Measurements from ENCODE around the gene TM9SF2.

Gene TM9SF2

DNA sequence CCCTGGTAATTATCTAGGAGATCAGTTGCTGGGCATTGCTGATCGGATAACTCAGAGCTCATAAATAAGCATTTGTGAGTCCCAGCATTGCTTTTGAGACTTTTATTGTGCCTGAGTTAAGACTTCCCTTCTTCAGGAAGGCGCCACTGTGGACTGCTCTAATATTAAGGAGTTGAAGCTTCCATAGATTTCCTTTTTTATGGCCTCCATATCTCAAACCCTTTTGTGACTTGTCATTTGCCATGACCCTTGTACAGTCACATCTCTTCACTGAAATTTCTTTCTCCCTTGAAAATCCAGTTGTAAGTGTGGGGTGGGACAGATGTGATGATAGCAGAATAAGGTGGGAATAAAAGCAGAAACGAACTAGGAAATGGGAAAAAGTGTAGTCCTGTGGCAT, 6.3 kb downstream of the TM9SF2 start:
- peaks cover 3% of the 10 kb centered on the region for H3K4me1 ChIP-seq (ENCODE audit: control insufficient read depth, insufficient read depth, low read length)
- ChIA-PET CTCF (interaction anchor here (0.7 to 2.0 kb wide), 4 partner anchors 12 to 71 kb away, joined by 3 to 9 read pairs (median 5); no protein-coding TSS in a partner anchor), POLR2A (interaction anchor here (1.0 kb wide), 1 partner anchor 9 kb away, joined by 3 read pairs; no protein-coding TSS in a partner anchor)
- H3K4me3 ChIP-seq (ENCODE audit: low read depth, low read length), result no peak overlapping the region
- no peak for TF ChIP-seq ZNF501 (tag by site-specific recombination; IDR thresholded peaks at IDR 0.05)
- TF ChIP-seq, protein P1, sequence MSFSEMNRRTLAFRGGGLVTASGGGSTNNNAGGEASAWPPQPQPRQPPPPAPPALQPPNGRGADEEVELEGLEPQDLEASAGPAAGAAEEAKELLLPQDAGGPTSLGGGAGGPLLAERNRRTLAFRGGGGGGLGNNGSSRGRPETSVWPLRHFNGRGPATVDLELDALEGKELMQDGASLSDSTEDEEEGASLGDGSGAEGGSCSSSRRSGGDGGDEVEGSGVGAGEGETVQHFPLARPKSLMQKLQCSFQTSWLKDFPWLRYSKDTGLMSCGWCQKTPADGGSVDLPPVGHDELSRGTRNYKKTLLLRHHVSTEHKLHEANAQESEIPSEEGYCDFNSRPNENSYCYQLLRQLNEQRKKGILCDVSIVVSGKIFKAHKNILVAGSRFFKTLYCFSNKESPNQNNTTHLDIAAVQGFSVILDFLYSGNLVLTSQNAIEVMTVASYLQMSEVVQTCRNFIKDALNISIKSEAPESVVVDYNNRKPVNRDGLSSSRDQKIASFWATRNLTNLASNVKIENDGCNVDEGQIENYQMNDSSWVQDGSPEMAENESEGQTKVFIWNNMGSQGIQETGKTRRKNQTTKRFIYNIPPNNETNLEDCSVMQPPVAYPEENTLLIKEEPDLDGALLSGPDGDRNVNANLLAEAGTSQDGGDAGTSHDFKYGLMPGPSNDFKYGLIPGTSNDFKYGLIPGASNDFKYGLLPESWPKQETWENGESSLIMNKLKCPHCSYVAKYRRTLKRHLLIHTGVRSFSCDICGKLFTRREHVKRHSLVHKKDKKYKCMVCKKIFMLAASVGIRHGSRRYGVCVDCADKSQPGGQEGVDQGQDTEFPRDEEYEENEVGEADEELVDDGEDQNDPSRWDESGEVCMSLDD (tag by site-specific recombination; IDR thresholded peaks at IDR 0.05), result no peak
- no peak for TF ChIP-seq ZFP3 (tag by site-specific recombination; IDR thresholded peaks at IDR 0.05; ENCODE audit: low read depth)
- no peak for TF ChIP-seq ZNF354C (tag by site-specific recombination; IDR thresholded peaks at IDR 0.05; ENCODE audit: borderline replicate concordance, low read depth)
- TF ChIP-seq ZNF555 (tag by site-specific recombination; conservative IDR thresholded peaks at IDR 0.05), result no peak
- TF ChIP-seq ZFP37 (tag by site-specific recombination; IDR thresholded peaks at IDR 0.05), result no peak
- no peaks in the 10 kb centered on the region for H3K9me3 ChIP-seq (ENCODE audit: control insufficient read depth, insufficient read depth, low read depth, low read length)
- H3K36me3 ChIP-seq (ENCODE audit: control insufficient read depth in 2 of 2, insufficient read depth in 1 of 2, low read length in 2 of 2), result peaks cover 0 to 17% of the 10 kb centered on the region in 2 experiments; a peak in 1 of 3 replicates
- no peak overlapping the region for H3K27ac ChIP-seq (ENCODE audit: extremely low read depth, low read depth, low read length)

DNA sequence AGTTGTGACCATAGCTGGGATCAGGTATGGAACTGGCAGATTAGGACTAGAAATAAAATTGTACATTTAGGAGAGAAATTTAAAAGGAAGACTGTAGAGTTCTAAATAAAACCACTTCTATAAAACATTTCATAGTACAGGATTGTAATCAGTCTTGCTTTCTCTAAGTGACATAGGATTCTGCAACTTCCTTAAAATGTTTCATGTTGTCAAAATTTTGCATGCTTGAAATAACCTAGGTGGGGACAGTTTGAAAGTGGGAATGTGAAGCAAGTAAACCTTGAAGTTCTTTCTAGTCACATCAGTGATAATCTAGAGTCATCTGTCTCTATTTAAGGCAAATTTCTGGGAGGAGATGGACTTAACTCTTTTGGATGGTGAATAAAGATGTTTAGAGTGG, 6.7 kb downstream of the TM9SF2 start:
- Histone ChIP-seq H3K4me3 (ENCODE audit: low read depth, low read length) (no peak overlapping the region), H3K9me3 (ENCODE audit: control insufficient read depth, insufficient read depth, low read depth, low read length) (no peaks in the 10 kb centered on the region), H3K4me1 (ENCODE audit: control insufficient read depth, insufficient read depth, low read length) (peaks cover 3% of the 10 kb centered on the region), H3K27ac (ENCODE audit: extremely low read depth, low read depth, low read length) (no peak overlapping the region), H3K36me3 (ENCODE audit: control insufficient read depth in 2 of 2, insufficient read depth in 1 of 2, low read length in 2 of 2) (peaks cover 0 to 17% of the 10 kb centered on the region in 2 experiments; a peak in 1 of 3 replicates)
- TF ChIP-seq ZNF658 (tag by site-specific recombination; IDR thresholded peaks at IDR 0.05) (no peak), SP7 (tag by site-specific recombination; IDR thresholded peaks at IDR 0.05) (no peak), ZNF324 (tag by site-specific recombination; IDR thresholded peaks at IDR 0.05) (no peak), ZNF549 (tag by site-specific recombination; IDR thresholded peaks at IDR 0.05) (no peak), ZNF221 (tag by site-specific recombination; IDR thresholded peaks at IDR 0.05; ENCODE audit: borderline replicate concordance) (no peak), OSR2 (tag by site-specific recombination; IDR thresholded peaks at IDR 0.05) (no peak), KLF8 (tag by site-specific recombination; IDR thresholded peaks at IDR 0.05) (no peak), ZFP37 (tag by site-specific recombination; IDR thresholded peaks at IDR 0.05) (no peak), ZNF529 (tag by site-specific recombination; IDR thresholded peaks at IDR 0.05; ENCODE audit: insufficient replicate concordance) (no peak), ZNF366 (tag by site-specific recombination; conservative IDR thresholded peaks at IDR 0.05) (no peak), ZSCAN23 (tag by site-specific recombination; IDR thresholded peaks at IDR 0.05) (no peak), ZNF335 (tag by site-specific recombination; conservative IDR thresholded peaks at IDR 0.05) (no peak)
- TF ChIP-seq, protein P2, sequence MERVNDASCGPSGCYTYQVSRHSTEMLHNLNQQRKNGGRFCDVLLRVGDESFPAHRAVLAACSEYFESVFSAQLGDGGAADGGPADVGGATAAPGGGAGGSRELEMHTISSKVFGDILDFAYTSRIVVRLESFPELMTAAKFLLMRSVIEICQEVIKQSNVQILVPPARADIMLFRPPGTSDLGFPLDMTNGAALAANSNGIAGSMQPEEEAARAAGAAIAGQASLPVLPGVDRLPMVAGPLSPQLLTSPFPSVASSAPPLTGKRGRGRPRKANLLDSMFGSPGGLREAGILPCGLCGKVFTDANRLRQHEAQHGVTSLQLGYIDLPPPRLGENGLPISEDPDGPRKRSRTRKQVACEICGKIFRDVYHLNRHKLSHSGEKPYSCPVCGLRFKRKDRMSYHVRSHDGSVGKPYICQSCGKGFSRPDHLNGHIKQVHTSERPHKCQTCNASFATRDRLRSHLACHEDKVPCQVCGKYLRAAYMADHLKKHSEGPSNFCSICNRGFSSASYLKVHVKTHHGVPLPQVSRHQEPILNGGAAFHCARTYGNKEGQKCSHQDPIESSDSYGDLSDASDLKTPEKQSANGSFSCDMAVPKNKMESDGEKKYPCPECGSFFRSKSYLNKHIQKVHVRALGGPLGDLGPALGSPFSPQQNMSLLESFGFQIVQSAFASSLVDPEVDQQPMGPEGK (tag by site-specific recombination; IDR thresholded peaks at IDR 0.05), result no peak
- TF ChIP-seq, protein P3, sequence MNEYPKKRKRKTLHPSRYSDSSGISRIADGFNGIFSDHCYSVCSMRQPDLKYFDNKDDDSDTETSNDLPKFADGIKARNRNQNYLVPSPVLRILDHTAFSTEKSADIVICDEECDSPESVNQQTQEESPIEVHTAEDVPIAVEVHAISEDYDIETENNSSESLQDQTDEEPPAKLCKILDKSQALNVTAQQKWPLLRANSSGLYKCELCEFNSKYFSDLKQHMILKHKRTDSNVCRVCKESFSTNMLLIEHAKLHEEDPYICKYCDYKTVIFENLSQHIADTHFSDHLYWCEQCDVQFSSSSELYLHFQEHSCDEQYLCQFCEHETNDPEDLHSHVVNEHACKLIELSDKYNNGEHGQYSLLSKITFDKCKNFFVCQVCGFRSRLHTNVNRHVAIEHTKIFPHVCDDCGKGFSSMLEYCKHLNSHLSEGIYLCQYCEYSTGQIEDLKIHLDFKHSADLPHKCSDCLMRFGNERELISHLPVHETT (tag by site-specific recombination; IDR thresholded peaks at IDR 0.05), result no peak
- TF ChIP-seq, protein P4, sequence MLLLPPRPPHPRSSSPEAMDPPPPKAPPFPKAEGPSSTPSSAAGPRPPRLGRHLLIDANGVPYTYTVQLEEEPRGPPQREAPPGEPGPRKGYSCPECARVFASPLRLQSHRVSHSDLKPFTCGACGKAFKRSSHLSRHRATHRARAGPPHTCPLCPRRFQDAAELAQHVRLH (tag by site-specific recombination; IDR thresholded peaks at IDR 0.05), result no peak
- POLR2A ChIA-PET, result interaction anchor here (1.0 kb wide), 1 partner anchor 9 kb away, joined by 3 read pairs; no protein-coding TSS in a partner anchor
- CTCF ChIA-PET, result interaction anchor here (1.2 to 2.0 kb wide), 2 partner anchors 65 to 71 kb away, joined by 4 to 6 read pairs; no protein-coding TSS in a partner anchor
